OCI-M1 (cell line): Measurements from ENCODE around the gene GRK1.

Experiments used
- DNase-seq: peaks from one replicate; lab custom pipeline; 2025; lab: John Stamatoyannopoulos, UW

The GRK1 gene

GRCh38 chr13:113632706-113633484 lies 34.1 kb upstream of the GRK1 start:
- DNase-seq: no peak

GRCh38 chr13:113633485-113633873 lies 33.5 kb upstream of the GRK1 start:
- no peak for DNase-seq

- no peak for DNase-seq
These were observed 32.6 kb upstream of the GRK1 start for GRCh38 chr13:113634279-113635047.

DNA sequence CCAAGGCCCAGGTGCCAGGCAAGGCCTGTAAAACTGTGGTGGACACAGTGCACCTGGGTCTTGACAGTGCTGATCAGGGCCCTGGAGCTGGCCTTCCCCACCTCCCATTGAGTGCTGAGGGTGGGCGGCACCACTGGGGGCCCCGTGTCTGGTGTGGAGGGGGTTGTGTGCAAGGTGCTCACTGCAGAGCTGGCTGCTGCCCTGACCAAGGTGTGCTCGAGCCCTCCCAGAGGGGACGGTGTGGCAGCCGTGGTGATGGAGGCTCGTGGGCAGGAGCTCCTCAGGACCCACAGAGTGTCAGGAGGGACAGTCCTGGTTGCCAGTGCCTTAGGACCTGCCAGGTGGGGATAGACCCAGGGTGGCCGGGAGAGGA lies 32.0 kb upstream of the GRK1 start:
- no peak for DNase-seq

GRCh38 chr13:113635709-113636108 lies 31.3 kb upstream of the GRK1 start:
- DNase-seq: no peak

DNA sequence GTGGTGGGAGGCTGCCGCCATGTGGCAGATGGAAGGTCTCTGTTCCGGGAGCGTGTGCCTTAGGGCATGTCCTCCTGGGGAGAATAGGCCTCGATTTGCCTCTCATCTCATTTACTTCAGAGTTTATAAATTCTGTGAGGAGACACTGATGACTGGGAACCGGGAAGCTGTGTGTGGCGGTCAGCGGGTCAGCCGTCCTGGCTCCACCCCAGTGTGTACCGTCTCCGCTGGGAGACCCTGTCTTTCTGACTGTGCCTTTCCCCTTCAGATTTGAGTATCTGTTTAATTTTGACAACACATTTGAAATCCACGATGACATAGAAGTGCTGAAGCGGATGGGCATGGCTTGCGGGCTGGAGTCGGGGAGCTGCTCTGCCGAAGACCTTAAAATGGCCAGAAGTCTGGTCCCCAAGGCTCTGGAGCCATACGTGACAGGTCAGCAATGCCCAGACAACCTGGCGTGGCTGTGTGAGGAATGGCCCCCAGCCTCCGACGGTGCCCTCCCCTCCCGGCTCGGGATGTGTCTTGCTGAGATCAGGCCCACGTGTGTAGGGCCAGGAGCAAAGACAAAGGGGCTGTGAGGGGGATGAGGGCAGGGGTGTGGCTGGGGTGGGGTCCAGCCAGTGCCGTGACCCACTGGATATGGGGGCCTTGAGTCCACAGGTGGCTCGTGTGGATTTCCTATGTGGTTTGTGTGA lies 30.6 kb upstream of the GRK1 start:
- DNase-seq: no peak

- DNase-seq: no peak
These were observed 29.5 kb upstream of the GRK1 start for GRCh38 chr13:113637262-113638160.

- DNase-seq: no peak
These were observed 28.8 kb upstream of the GRK1 start for GRCh38 chr13:113638173-113638746.

GRCh38 chr13:113638806-113639205 lies 28.2 kb upstream of the GRK1 start:
- DNase-seq: no peak

- no peak for DNase-seq
These were observed 27.3 kb upstream of the GRK1 start for GRCh38 chr13:113639616-113640262.

DNA sequence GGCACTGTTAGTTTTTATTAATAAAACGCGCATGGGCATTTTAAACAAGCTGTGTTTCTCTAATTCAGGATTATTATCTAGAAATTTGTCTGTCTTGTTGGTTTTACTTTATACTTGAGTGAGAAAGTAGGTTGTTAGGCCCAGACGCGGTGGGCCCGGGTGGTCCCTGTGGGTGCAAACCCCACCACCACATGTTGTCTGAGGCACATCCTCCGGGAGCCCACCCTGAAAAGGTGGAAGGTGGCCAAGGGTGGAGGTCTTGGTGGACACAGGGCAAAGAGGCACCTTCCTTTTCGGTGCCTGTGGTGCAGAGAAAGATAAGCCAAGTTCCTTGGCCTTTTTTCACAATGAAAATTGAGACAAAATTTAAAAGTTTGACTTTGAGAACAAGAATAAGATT lies 25.6 kb upstream of the GRK1 start:
- DNase-seq: no peak

DNA sequence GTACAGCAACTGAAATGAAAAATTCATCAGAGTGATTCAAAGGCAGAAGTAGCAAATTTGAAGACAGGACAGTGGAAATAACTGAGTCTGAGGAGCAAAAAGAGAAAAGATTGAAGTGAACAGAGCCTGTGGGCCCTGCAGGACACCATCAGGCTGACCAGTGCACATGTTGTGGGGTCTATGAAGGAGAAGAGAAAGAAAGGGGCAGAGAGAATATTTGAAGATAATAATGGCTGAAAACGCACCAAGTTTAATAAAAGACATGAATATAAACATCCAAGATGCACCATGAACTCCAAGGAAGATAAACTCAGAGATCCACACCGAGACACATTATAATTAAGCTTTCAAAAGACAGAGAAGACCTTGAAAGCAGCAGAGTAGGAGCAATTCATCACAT lies 24.5 kb upstream of the GRK1 start:
- DNase-seq: no peak

- DNase-seq: no peak
These were observed 23.4 kb upstream of the GRK1 start for GRCh38 chr13:113643593-113643992.

DNA sequence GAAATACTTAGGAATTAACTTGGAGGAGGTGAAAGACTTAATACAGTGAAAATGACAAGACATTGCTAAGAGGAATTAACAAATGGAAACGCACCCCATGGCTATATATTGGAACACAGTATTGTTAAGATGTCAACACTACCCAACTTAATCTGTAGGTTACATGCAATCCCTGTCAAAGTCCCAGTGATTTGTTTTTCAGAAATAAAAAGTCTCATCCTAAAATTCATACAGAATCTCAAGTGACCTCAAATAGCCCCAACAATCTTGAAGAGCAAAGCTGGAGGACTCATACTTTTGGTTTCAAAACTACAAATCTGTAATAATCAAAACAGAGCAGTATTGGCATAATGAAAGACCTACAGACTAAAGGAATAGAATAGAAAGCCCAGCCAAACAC lies 22.2 kb upstream of the GRK1 start:
- DNase-seq: no peak

GRCh38 chr13:113645329-113645728 lies 21.7 kb upstream of the GRK1 start:
- no peak for DNase-seq

DNA sequence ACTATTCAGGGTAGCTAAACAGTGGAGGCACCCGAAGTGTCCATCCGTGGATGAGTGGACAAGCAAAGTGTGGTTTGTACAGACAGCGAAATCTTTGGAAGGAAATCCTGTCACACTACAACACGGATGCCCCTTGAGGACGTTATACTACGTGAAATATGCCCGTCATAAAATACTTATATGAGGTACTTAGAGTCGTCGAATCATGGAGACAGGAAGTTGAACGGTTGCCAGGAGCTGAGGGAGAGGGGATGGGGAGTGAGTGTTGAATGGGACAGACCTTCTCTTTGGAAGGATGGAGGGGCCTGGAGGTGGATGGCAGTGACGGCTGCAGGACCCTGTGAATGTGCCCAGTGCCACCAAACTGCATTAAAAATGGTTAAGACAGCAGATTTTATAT lies 20.6 kb upstream of the GRK1 start:
- DNase-seq: no peak

DNA sequence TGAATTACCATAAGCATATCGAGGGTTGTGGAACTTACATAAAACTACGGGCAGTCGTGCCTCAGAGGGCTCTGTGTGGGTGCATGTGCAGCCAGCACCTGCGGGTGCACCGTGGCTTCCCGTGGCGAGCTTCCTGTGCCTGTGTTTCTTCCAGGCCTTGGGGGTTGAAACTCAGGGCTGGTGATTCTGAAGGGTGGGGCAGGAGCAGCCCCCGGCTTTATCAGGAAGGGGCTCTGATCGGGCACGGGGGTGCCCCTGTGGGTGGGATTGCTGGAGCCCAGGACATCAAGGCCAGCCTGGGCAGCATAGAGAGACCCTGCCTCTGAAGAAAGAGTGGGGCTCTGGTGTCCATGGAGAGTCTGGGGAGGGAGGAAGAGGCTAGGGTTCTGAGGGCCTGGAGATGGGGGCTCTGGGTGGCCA lies 20.1 kb upstream of the GRK1 start:
- DNase-seq: no peak

DNA sequence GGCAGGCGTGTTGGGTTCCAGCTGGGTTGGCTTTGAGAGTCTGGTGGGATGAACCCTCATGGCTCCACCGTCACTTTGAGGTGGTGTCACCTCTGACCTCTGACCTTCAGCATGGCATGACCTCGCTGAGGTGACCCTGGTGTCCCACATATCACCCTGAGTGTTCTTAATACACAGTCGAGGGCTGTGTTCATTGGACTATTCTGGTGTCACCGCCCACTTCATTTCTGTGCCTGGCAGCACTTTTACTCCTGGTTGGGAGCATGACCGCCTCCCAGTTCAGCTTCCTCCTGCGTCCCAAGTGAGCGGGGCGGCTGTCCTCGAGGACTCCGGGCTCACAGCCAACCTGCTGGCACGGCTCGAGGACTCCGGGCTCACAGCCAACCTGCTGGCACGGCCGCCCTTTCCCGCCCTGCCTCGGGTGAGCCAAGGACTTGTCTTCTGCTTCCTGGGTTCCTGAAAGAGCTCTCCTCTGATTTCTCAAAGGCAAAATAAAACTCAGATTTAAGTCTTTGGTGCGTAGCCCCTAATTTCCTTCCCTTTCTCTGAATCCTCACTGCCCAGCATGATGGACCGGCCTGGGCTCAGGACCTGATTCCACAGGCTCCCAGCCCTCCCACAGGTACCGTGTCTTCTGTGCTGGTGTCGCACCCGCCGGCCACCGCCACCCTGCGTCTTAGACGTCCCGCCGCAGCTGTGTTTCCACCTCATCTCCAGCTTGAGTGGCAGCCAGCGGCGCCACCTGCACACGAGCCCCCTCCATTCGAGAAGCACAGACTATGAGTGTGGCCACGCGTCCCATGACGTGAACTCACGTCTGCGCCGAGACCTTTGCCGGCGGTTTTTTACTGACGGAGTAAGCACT lies 19.4 kb upstream of the GRK1 start:
- DNase-seq: no peak

DNA sequence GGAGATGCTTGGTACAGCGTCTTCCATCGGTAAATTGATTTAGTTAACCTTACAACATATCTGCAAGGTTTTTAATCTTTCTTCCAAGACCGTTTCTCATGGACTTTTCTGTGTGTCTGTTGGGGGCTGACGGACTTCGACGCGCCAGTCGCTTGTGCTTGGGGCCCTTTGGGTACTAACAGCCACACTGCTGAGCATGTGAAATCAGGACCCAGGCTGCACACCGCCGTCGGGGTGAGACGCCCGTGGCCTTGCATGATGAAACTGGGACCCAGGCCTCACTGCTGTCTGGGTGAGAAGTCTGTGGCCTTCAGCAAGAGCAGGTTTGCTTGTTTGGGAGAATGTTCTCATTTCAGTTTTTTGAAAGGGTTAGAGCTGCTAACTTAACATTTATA lies 18.8 kb upstream of the GRK1 start:
- no peak for DNase-seq

DNA sequence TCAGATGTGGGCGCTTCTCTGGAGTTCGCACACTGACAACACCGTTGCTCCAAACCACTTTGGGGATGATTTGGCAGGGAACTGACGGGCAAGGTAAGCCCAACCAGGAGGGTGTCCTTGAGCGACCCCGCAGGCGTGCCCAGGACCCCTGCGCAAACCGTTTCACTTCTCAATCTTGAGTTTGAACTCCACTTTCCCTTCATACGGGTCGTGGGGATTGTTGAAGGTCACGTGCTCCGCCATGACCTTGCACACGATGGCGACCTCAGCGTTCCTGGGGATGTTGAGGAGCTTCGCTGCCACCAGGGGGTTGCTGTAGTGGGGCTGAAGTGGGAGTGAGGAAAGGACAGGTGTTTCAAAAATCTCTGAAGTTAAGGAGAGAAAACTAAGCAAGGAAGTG lies 17.8 kb upstream of the GRK1 start:
- DNase-seq: no peak
